CD4-positive, alpha-beta T cell (primary cell): ENCODE data around the gene DKK3. TPM values are rescaled to one million over a fixed set of nuclear protein-coding genes. Genes with fewer than 3 reads are reported as not detected.

Experiments used
- ATAC-seq: fragments of 200-7000 bp; cut with Tn5 transposase; one replicate; pipeline ENCODE4 v1.10.0; 2022; ENCODE audit warnings: mild to moderate bottlenecking; ENCODE audit not compliant: poor library complexity
- CTCF ChIA-PET: fragments of 350-600 bp; sonication (Branson Sonifier 250); formaldehyde crosslinking; loops from one replicate; lab custom pipeline; 2021; ENCODE audit warnings: antibody characterized with exemption, inconsistent platforms; lab: Charles Lee
- POLR2A ChIA-PET: fragments of 350-600 bp; sonication (Branson Sonifier 250); formaldehyde crosslinking; loops from one replicate; lab custom pipeline; 2021; ENCODE audit warnings: antibody characterized with exemption, inconsistent platforms; lab: Charles Lee
- DNase-seq, 14 experiments: peaks; one replicate each; pipeline ENCODE4 v3.0.0-alpha.2; 2013 to 2020; ENCODE audit warnings: mixed read lengths in 2 of 14
- H3K27ac ChIP-seq, 2 donors: one replicate each; pipeline versions ENCODE4 v1.5.1 to v1.7.0; 2013; ENCODE audit warnings: low read length in 2 of 2, low read depth in 1 of 2, mild to moderate bottlenecking in 1 of 2
- H3K27me3 ChIP-seq, 2 experiments: 1 replicate in 1 of 2; 2 replicates in 1 of 2; pipeline versions ENCODE4 v1.6.1 to v1.7.0; 2013; ENCODE audit warnings: low read length in 2 of 2, control low read depth in 1 of 2, mild to moderate bottlenecking in 1 of 2, moderate library complexity in 1 of 2; ENCODE audit not compliant: insufficient read depth in 2 of 2, control insufficient read depth in 1 of 2
- H3K36me3 ChIP-seq: one replicate; pipeline ENCODE4 v1.6.1; 2013; ENCODE audit warnings: low read length, control low read depth; ENCODE audit not compliant: insufficient read depth
- H3K4me1 ChIP-seq: one replicate; pipeline ENCODE4 v1.6.1; 2013; ENCODE audit warnings: low read length, control low read depth; ENCODE audit not compliant: insufficient read depth
- H3K4me3 ChIP-seq: one replicate; pipeline ENCODE4 v1.5.1; 2013; ENCODE audit warnings: mild to moderate bottlenecking, low read length, moderate library complexity
- H3K9me3 ChIP-seq, 2 experiments: 1 replicate in 1 of 2; 2 replicates in 1 of 2; pipeline versions ENCODE4 v1.6.1 to v1.7.0; 2013; ENCODE audit warnings: low read length in 2 of 2, mild to moderate bottlenecking in 2 of 2, control low read depth in 1 of 2, moderate library complexity in 1 of 2; ENCODE audit not compliant: control insufficient read depth in 1 of 2, insufficient read depth in 1 of 2
- H3K27ac Mint-ChIP-seq: one replicate; pipeline ENCODE4 v1.8.0; 2020; ENCODE audit warnings: mixed read lengths
- H3K27me3 Mint-ChIP-seq: one replicate; pipeline ENCODE4 v1.8.0; 2021; ENCODE audit warnings: mixed read lengths
- H3K36me3 Mint-ChIP-seq: one replicate; pipeline ENCODE4 v1.8.0; 2021; ENCODE audit warnings: low read depth, mixed read lengths
- H3K4me1 Mint-ChIP-seq: one replicate; pipeline ENCODE4 v1.8.0; 2021; ENCODE audit warnings: low read depth, mixed read lengths
- H3K4me3 Mint-ChIP-seq: one replicate; pipeline ENCODE4 v1.8.0; 2020; ENCODE audit warnings: mild to moderate bottlenecking, mixed read lengths
- H3K9me3 Mint-ChIP-seq: one replicate; pipeline ENCODE4 v1.8.0; 2020; ENCODE audit warnings: mixed read lengths
- CTCF ChIP-seq: fragments of 200-600 bp; IDR thresholded peaks from one replicate; pipeline ENCODE4 v1.8.0; 2022; ENCODE audit warnings: antibody characterized with exemption, mild to moderate bottlenecking
- intact Hi-C, 2 experiments: fragments of 100-400 bp; cut with DNase I in 1 of 2; cut with micrococcal nuclease in 1 of 2; formaldehyde crosslinking; loops; one replicate each; pipeline versions ENCODE4 v1.15.1 to v1.9.0; 2023 to 2025; cut with DNase I, micrococcal nuclease
- total RNA-seq, 174 experiments: library from RNA in 2 of 174; stranded (reverse) in 2 of 174; gene quantifications; one replicate each; pipeline ENCODE4 v1.2.3 and lab custom pipeline; 2021 to 2026

The DKK3 gene
- total RNA-seq, 2 experiments from 2014 or later: 0.61 to 0.71 TPM

- Histone ChIP-seq H3K27ac (no peak overlapping the region), H3K4me1 (no peaks in the 10 kb centered on the region), H3K36me3 (no peaks in the 10 kb centered on the region), H3K4me3 (no peak overlapping the region), H3K27me3 (no peaks in the 10 kb centered on the region), H3K9me3 (peaks cover 0 to 15% of the 10 kb centered on the region in 2 experiments)
- no peak for ATAC-seq
- no peak overlapping the region for H3K27ac Mint-ChIP-seq
- intact Hi-C loops: no loop called here
- H3K4me1 Mint-ChIP-seq: no peaks in the 10 kb centered on the region
- H3K27me3 Mint-ChIP-seq: no peaks in the 10 kb centered on the region
- ChIA-PET CTCF (no interaction called here), POLR2A (no interaction called here)
- no peaks in the 10 kb centered on the region for H3K36me3 Mint-ChIP-seq
- no peak for DNase-seq
- no peak overlapping the region for H3K4me3 Mint-ChIP-seq
- TF ChIP-seq CTCF: no peak
- no peaks in the 10 kb centered on the region for H3K9me3 Mint-ChIP-seq
Measured at GRCh38 chr11:11985016-11985715, 23.3 kb downstream of the DKK3 start.

- H3K36me3 ChIP-seq: no peaks in the 10 kb centered on the region
- Mint-ChIP-seq H3K36me3 (no peaks in the 10 kb centered on the region), H3K4me1 (no peaks in the 10 kb centered on the region), H3K27ac (no peak overlapping the region), H3K4me3 (no peak overlapping the region), H3K9me3 (no peaks in the 10 kb centered on the region), H3K27me3 (no peaks in the 10 kb centered on the region)
- H3K27ac ChIP-seq: no peak overlapping the region
- ChIA-PET CTCF (no interaction called here), POLR2A (no interaction called here)
- no peaks in the 10 kb centered on the region for H3K4me1 ChIP-seq
- H3K27me3 ChIP-seq: no peaks in the 10 kb centered on the region
- TF ChIP-seq CTCF: no peak
- H3K9me3 ChIP-seq: peaks cover 0 to 15% of the 10 kb centered on the region in 2 experiments
- no peak overlapping the region for H3K4me3 ChIP-seq
- ATAC-seq (no peak), DNase-seq (no peak)
- intact Hi-C loops: no loop called here
Measured at GRCh38 chr11:11984563-11984962, 23.9 kb downstream of the DKK3 start.

- H3K4me3 Mint-ChIP-seq: no peak overlapping the region
Measured at GRCh38 chr11:11983427-11983826, 25.0 kb downstream of the DKK3 start.

More at GRCh38 chr11:11983427-11983826, 25.0 kb downstream of the DKK3 start:
- Mint-ChIP-seq H3K27ac (no peak overlapping the region), H3K9me3 (no peaks in the 10 kb centered on the region), H3K27me3 (no peaks in the 10 kb centered on the region), H3K4me1 (no peaks in the 10 kb centered on the region), H3K36me3 (no peaks in the 10 kb centered on the region)
- no peak for DNase-seq
- ATAC-seq: no peak
- intact Hi-C loops: no loop called here
- ChIA-PET CTCF (no interaction called here), POLR2A (interaction anchor here (0.6 kb wide), 1 partner anchor 28 kb away, joined by 3 read pairs; no protein-coding TSS in a partner anchor)
- Histone ChIP-seq H3K27ac (no peak overlapping the region), H3K4me3 (no peak overlapping the region), H3K36me3 (no peaks in the 10 kb centered on the region), H3K27me3 (no peaks in the 10 kb centered on the region), H3K4me1 (no peaks in the 10 kb centered on the region), H3K9me3 (peaks cover 0 to 15% of the 10 kb centered on the region in 2 experiments)
- no peak for TF ChIP-seq CTCF
